Measurements from ENCODE around the gene THUMPD3. TPM values are rescaled to one million over a fixed set of nuclear protein-coding genes. Genes with fewer than 3 reads are reported as not detected.

Gene THUMPD3
- total RNA-seq, 5 donors from 2014 or later (not counting 1 experiment from before 2014, with no cell fraction given) = 33.3 to 44.4 (median 43.5) TPM

- DNase-seq (no peak), ATAC-seq (replicated peaks in 1 of 4) (no peak)
- H3K4me3 Mint-ChIP-seq = no peak overlapping the region
- peaks cover 0 to 12% (median 0%) of the 10 kb centered on the region in 3 donors for H3K9me3 Mint-ChIP-seq
- no peak overlapping the region for H3K27ac Mint-ChIP-seq
- POLR2A ChIA-PET = no interaction called here
- H3K4me1 Mint-ChIP-seq = no peaks in the 10 kb centered on the region
- Histone ChIP-seq H3K9me3 (no peaks in the 10 kb centered on the region), H3K36me3 (ENCODE audit: control insufficient read depth in 2 of 2, extremely low read depth in 1 of 2, insufficient read depth in 1 of 2, low read length in 1 of 2) (no peaks in the 10 kb centered on the region), H3K4me1 (ENCODE audit: control insufficient read depth in 1 of 2, extremely low read depth in 1 of 2, insufficient read depth in 2 of 2, low read length in 2 of 2) (no peaks in the 10 kb centered on the region), H3K27me3 (replicated peaks in 1 of 2; ENCODE audit: control insufficient read depth in 2 of 2, extremely low read depth in 1 of 2, insufficient read depth in 2 of 2, low read length in 1 of 2) (peaks cover 0 to 2% of the 10 kb centered on the region in 2 experiments), H3K4me3 (ENCODE audit: control insufficient read depth in 1 of 2, extremely low read depth in 1 of 2, low read length in 1 of 2) (no peak overlapping the region), H3K27ac (ENCODE audit: low read length) (no peak overlapping the region)
- CTCF ChIA-PET = no interaction called here
- H3K27me3 Mint-ChIP-seq = peaks cover 6 to 16% of the 10 kb centered on the region in 2 donors
- 55% methylated on average over 3 of the region's 7 CpGs for WGBS (ENCODE audit: insufficient coverage)
- peaks cover 6% of the 10 kb centered on the region for H3K36me3 Mint-ChIP-seq
Measured at GRCh38 chr3:9330166-9330703, 32.6 kb upstream of the THUMPD3 start.

DNA sequence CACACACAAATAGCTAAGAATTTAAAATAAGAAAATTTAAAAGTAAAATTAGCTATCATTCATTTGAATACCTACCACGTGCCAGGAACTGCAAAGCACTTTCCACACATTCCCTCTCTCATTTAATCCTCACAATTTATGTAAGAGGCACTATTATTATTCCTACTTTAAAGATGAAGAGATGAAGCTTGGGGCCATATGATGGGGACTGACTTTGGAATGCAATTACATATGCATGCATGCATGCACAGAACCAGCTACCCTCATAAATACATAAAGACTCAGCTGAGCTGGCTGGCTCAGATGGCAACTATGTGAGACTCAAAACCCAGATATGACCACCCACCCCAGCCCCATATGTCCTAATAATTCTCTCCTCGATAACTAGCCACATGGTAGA lies 31.7 kb upstream of the THUMPD3 start:
- no peak overlapping the region for H3K4me3 Mint-ChIP-seq

GRCh38 chr3:9332250-9333030 lies 30.4 kb upstream of the THUMPD3 start:
- no peaks in the 10 kb centered on the region for H3K9me3 ChIP-seq
- ChIA-PET POLR2A (interaction anchor here in 1 of 2 donors (0.7 kb wide), 1 partner anchor 457 kb away, joined by 3 read pairs; no protein-coding TSS in a partner anchor), CTCF (no interaction called here)
- no peak overlapping the region for H3K27ac ChIP-seq (ENCODE audit: low read length)
- peaks cover 6 to 16% of the 10 kb centered on the region in 2 donors for H3K27me3 Mint-ChIP-seq
- peaks cover 0 to 2% of the 10 kb centered on the region in 2 experiments for H3K27me3 ChIP-seq (replicated peaks in 1 of 2; ENCODE audit: control insufficient read depth in 2 of 2, extremely low read depth in 1 of 2, insufficient read depth in 2 of 2, low read length in 1 of 2)
- no peak overlapping the region for H3K4me3 ChIP-seq (ENCODE audit: control insufficient read depth in 1 of 2, extremely low read depth in 1 of 2, low read length in 1 of 2)
- ATAC-seq (replicated peaks in 1 of 4) (no peak), DNase-seq (no peak)
- WGBS (ENCODE audit: insufficient coverage) = 97% methylated on average over 3 of the region's 6 CpGs
- H3K4me3 Mint-ChIP-seq = no peak overlapping the region
- H3K4me1 ChIP-seq (ENCODE audit: control insufficient read depth in 1 of 2, extremely low read depth in 1 of 2, insufficient read depth in 2 of 2, low read length in 2 of 2) = no peaks in the 10 kb centered on the region
- H3K9me3 Mint-ChIP-seq = peaks cover 0 to 8% (median 0%) of the 10 kb centered on the region in 3 donors
- no peaks in the 10 kb centered on the region for H3K36me3 ChIP-seq (ENCODE audit: control insufficient read depth in 2 of 2, extremely low read depth in 1 of 2, insufficient read depth in 1 of 2, low read length in 1 of 2)
- no peaks in the 10 kb centered on the region for H3K4me1 Mint-ChIP-seq
- H3K27ac Mint-ChIP-seq = no peak overlapping the region
- H3K36me3 Mint-ChIP-seq = peaks cover 6% of the 10 kb centered on the region

More for the DNA sequence above, 31.7 kb upstream of the THUMPD3 start:
- Histone ChIP-seq H3K27ac (ENCODE audit: low read length) (no peak overlapping the region), H3K4me3 (ENCODE audit: control insufficient read depth in 1 of 2, extremely low read depth in 1 of 2, low read length in 1 of 2) (no peak overlapping the region), H3K4me1 (ENCODE audit: control insufficient read depth in 1 of 2, extremely low read depth in 1 of 2, insufficient read depth in 2 of 2, low read length in 2 of 2) (no peaks in the 10 kb centered on the region), H3K27me3 (replicated peaks in 1 of 2; ENCODE audit: control insufficient read depth in 2 of 2, extremely low read depth in 1 of 2, insufficient read depth in 2 of 2, low read length in 1 of 2) (peaks cover 0 to 2% of the 10 kb centered on the region in 2 experiments), H3K9me3 (no peaks in the 10 kb centered on the region), H3K36me3 (ENCODE audit: control insufficient read depth in 2 of 2, extremely low read depth in 1 of 2, insufficient read depth in 1 of 2, low read length in 1 of 2) (no peaks in the 10 kb centered on the region)
- Mint-ChIP-seq H3K36me3 (peaks cover 6% of the 10 kb centered on the region), H3K4me1 (no peaks in the 10 kb centered on the region), H3K27ac (no peak overlapping the region), H3K9me3 (peaks cover 0 to 12% (median 0%) of the 10 kb centered on the region in 3 donors), H3K27me3 (peaks cover 6 to 16% of the 10 kb centered on the region in 2 donors)
- ATAC-seq (replicated peaks in 1 of 4) (no peak), DNase-seq (no peak)
- ChIA-PET CTCF (no interaction called here), POLR2A (no interaction called here)
- no CpG with 5 or more reads among the region's 2 CpGs for WGBS (ENCODE audit: insufficient coverage)

DNA sequence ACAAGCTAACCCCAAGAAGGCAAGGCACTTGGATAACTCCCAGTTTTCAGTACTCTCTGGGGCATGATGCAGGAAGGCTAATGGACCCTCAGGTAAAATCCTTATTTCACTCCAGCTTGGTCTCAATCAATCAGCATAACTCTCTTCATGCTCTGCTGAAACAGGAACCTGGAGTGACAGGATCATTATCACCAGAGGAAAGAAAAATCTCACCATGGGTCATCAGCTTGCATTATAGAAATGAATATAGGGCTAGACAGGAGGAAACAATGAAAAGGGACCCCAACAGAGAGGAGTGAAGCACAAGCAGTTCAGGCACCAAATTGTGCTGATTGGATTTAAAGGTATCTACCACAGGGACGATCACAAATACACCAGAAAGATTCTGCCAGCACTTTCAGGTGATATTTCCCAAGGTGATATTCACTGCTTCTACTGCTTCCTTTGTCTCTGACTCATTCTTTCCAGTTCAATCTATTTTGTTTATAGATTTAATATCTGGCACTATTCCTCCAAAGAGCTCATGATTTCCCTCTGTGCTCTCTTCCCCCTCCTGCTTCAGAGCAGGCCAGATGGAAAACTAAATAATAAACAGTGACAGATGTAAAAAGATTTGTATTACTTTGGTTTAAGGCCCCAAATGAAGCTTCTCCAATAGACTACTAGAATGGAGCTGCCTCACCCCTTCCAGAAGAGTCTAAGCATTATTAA lies 22.9 kb upstream of the THUMPD3 start:
- DNase-seq (no peak), ATAC-seq (replicated peaks in 1 of 4) (no peak)
- Mint-ChIP-seq H3K9me3 (no peaks in the 10 kb centered on the region), H3K36me3 (no peaks in the 10 kb centered on the region), H3K4me3 (no peak overlapping the region), H3K27ac (no peak overlapping the region), H3K4me1 (no peaks in the 10 kb centered on the region), H3K27me3 (no peaks in the 10 kb centered on the region)
- ChIA-PET CTCF (interaction anchor here in 1 of 2 donors (0.8 kb wide), 1 partner anchor 26 kb away, joined by 3 read pairs; no protein-coding TSS in a partner anchor), POLR2A (no interaction called here)
- H3K27ac ChIP-seq (ENCODE audit: low read length) = no peak overlapping the region
- H3K9me3 ChIP-seq = no peaks in the 10 kb centered on the region
- no peaks in the 10 kb centered on the region for H3K4me1 ChIP-seq (ENCODE audit: control insufficient read depth in 1 of 2, extremely low read depth in 1 of 2, insufficient read depth in 2 of 2, low read length in 2 of 2)
- no peak overlapping the region for H3K4me3 ChIP-seq (ENCODE audit: control insufficient read depth in 1 of 2, extremely low read depth in 1 of 2, low read length in 1 of 2)
- no peaks in the 10 kb centered on the region for H3K36me3 ChIP-seq (ENCODE audit: control insufficient read depth in 2 of 2, extremely low read depth in 1 of 2, insufficient read depth in 1 of 2, low read length in 1 of 2)
- no CpG with 5 or more reads among the region's 1 CpG for WGBS (ENCODE audit: insufficient coverage)
- no peaks in the 10 kb centered on the region for H3K27me3 ChIP-seq (replicated peaks in 1 of 2; ENCODE audit: control insufficient read depth in 2 of 2, extremely low read depth in 1 of 2, insufficient read depth in 2 of 2, low read length in 1 of 2)

DNA sequence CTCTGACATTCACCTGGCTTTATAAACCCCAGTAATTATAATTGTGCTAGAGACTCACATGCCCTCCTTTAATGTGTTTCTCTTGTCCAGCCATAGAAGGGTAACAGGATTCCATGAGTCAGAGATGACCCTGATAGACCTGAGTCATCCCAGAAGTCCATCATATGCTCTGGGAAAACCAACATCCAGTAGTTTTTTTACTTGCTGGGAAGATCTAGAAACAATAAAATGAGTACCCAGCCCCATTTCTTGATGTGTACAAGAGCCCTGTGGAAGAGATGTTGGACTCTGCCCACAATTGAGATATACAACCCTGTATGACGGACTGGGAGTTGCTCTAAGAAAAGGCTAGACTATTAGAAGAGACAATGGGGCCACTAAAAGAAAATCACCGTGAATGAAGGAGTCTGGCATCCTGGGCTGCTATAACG lies 22.4 kb upstream of the THUMPD3 start:
- ATAC-seq (replicated peaks in 1 of 4) (no peak), DNase-seq (no peak)
- Mint-ChIP-seq H3K27me3 (no peaks in the 10 kb centered on the region), H3K36me3 (no peaks in the 10 kb centered on the region), H3K4me1 (no peaks in the 10 kb centered on the region), H3K4me3 (no peak overlapping the region), H3K27ac (no peak overlapping the region), H3K9me3 (no peaks in the 10 kb centered on the region)
- H3K27me3 ChIP-seq (replicated peaks in 1 of 2; ENCODE audit: control insufficient read depth in 2 of 2, extremely low read depth in 1 of 2, insufficient read depth in 2 of 2, low read length in 1 of 2) = no peaks in the 10 kb centered on the region
- H3K27ac ChIP-seq (ENCODE audit: low read length) = no peak overlapping the region
- H3K9me3 ChIP-seq = no peaks in the 10 kb centered on the region
- WGBS (ENCODE audit: insufficient coverage) = no CpG with 5 or more reads among the region's 3 CpGs
- H3K4me3 ChIP-seq (ENCODE audit: control insufficient read depth in 1 of 2, extremely low read depth in 1 of 2, low read length in 1 of 2) = no peak overlapping the region
- H3K4me1 ChIP-seq (ENCODE audit: control insufficient read depth in 1 of 2, extremely low read depth in 1 of 2, insufficient read depth in 2 of 2, low read length in 2 of 2) = no peaks in the 10 kb centered on the region
- H3K36me3 ChIP-seq (ENCODE audit: control insufficient read depth in 2 of 2, extremely low read depth in 1 of 2, insufficient read depth in 1 of 2, low read length in 1 of 2) = no peaks in the 10 kb centered on the region
- CTCF ChIA-PET = no interaction called here
- POLR2A ChIA-PET = no interaction called here

- Histone ChIP-seq H3K27ac (ENCODE audit: low read length) (no peak overlapping the region), H3K4me1 (ENCODE audit: control insufficient read depth in 1 of 2, extremely low read depth in 1 of 2, insufficient read depth in 2 of 2, low read length in 2 of 2) (no peaks in the 10 kb centered on the region), H3K4me3 (ENCODE audit: control insufficient read depth in 1 of 2, extremely low read depth in 1 of 2, low read length in 1 of 2) (no peak overlapping the region), H3K9me3 (no peaks in the 10 kb centered on the region), H3K36me3 (ENCODE audit: control insufficient read depth in 2 of 2, extremely low read depth in 1 of 2, insufficient read depth in 1 of 2, low read length in 1 of 2) (no peaks in the 10 kb centered on the region), H3K27me3 (replicated peaks in 1 of 2; ENCODE audit: control insufficient read depth in 2 of 2, extremely low read depth in 1 of 2, insufficient read depth in 2 of 2, low read length in 1 of 2) (no peaks in the 10 kb centered on the region)
- no peaks in the 10 kb centered on the region for H3K9me3 Mint-ChIP-seq
- ATAC-seq (replicated peaks in 1 of 4) (no peak), DNase-seq (no peak)
- no peaks in the 10 kb centered on the region for H3K36me3 Mint-ChIP-seq
- H3K4me1 Mint-ChIP-seq = no peaks in the 10 kb centered on the region
- no peak overlapping the region for H3K4me3 Mint-ChIP-seq
- H3K27me3 Mint-ChIP-seq = no peaks in the 10 kb centered on the region
- CTCF ChIA-PET = no interaction called here
- no peak overlapping the region for H3K27ac Mint-ChIP-seq
- 78% methylated on average over 4 of the region's 4 CpGs for WGBS (ENCODE audit: insufficient coverage)
- POLR2A ChIA-PET = no interaction called here
Measured at GRCh38 chr3:9342696-9343095, 20.2 kb upstream of the THUMPD3 start.
